ENCODE results near the gene FN1.
"Not testable (repeated sequence)": the region's sequence is repeated elsewhere in the genome, so short reads cannot be mapped to it uniquely, and the experiment has no call there.

The FN1 gene

GRCh38 chr2:215422676-215423075 lies 13.2 kb downstream of the FN1 start:
- no peak for DNase-seq

GRCh38 chr2:215421859-215422461 lies 13.9 kb downstream of the FN1 start:
- no peak for DNase-seq

GRCh38 chr2:215420471-215420935 lies 15.4 kb downstream of the FN1 start:
- DNase-seq = no peak

- DNase-seq = no peak
Observed at GRCh38 chr2:215419769-215420470, 15.9 kb downstream of the FN1 start.

GRCh38 chr2:215419113-215419512 lies 16.8 kb downstream of the FN1 start:
- no peak for DNase-seq

- no peak for DNase-seq
Observed at GRCh38 chr2:215418064-215418963, 17.6 kb downstream of the FN1 start.

GRCh38 chr2:215417400-215417951 lies 18.4 kb downstream of the FN1 start:
- DNase-seq = no peak

- DNase-seq = no peak
Observed at GRCh38 chr2:215416656-215417055, 19.2 kb downstream of the FN1 start.

- no peak for DNase-seq
Observed at GRCh38 chr2:215415820-215416577, 19.9 kb downstream of the FN1 start.

GRCh38 chr2:215415218-215415617 lies 20.6 kb downstream of the FN1 start:
- no peak for DNase-seq

GRCh38 chr2:215414674-215415073 lies 21.2 kb downstream of the FN1 start:
- DNase-seq = no peak

GRCh38 chr2:215413974-215414373 lies 21.9 kb downstream of the FN1 start:
- DNase-seq = no peak

GRCh38 chr2:215413484-215413777 lies 22.4 kb downstream of the FN1 start:
- no peak for DNase-seq

- DNase-seq = no peak
Observed at GRCh38 chr2:215411941-215412743, 23.7 kb downstream of the FN1 start.

- no peak for DNase-seq
Observed at GRCh38 chr2:215410932-215411285, 25.0 kb downstream of the FN1 start.

GRCh38 chr2:215410181-215410931 lies 25.5 kb downstream of the FN1 start:
- DNase-seq = not testable (repeated sequence)

- DNase-seq = no peak
Observed at GRCh38 chr2:215409331-215410127, 26.3 kb downstream of the FN1 start.

GRCh38 chr2:215408441-215408840 lies 27.4 kb downstream of the FN1 start:
- not testable (repeated sequence) for DNase-seq

- DNase-seq = no peak
Observed at GRCh38 chr2:215407590-215408264, 28.1 kb downstream of the FN1 start.
